ENCODE data around the gene IKBKE.

DNA sequence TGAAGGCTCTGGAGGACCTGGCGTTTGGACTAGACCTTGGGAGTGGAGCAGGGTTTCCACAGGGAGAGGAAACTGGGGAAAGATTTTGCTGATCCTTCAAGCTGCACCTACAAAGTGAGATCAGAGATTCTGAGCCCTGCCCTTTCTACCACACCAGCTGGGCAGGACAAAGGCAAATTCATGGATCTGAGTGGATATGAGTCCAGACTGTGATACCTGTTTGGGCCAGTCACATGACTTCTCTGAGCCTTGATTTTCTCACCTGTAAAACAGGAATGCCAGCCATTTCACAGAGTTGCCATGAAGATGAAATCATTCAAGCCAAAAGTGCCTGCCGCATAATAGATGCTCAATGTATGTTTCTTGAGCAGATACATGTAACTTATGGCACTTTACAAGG lies 32.1 kb downstream of the IKBKE start:
- TF ChIP-seq, protein P1, sequence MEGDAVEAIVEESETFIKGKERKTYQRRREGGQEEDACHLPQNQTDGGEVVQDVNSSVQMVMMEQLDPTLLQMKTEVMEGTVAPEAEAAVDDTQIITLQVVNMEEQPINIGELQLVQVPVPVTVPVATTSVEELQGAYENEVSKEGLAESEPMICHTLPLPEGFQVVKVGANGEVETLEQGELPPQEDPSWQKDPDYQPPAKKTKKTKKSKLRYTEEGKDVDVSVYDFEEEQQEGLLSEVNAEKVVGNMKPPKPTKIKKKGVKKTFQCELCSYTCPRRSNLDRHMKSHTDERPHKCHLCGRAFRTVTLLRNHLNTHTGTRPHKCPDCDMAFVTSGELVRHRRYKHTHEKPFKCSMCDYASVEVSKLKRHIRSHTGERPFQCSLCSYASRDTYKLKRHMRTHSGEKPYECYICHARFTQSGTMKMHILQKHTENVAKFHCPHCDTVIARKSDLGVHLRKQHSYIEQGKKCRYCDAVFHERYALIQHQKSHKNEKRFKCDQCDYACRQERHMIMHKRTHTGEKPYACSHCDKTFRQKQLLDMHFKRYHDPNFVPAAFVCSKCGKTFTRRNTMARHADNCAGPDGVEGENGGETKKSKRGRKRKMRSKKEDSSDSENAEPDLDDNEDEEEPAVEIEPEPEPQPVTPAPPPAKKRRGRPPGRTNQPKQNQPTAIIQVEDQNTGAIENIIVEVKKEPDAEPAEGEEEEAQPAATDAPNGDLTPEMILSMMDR (IDR thresholded peaks at IDR 0.05) = no peak
- TF ChIP-seq POLR2AphosphoS5 (IDR thresholded peaks at IDR 0.05) (no peak), POLR2A (IDR thresholded peaks at IDR 0.05) (no peak)

All from suprapubic skin (tissue), 4 donors.